HG03521 (cell line): ENCODE measurements around the gene PSMF1.

Experiments
- ATAC-seq: cut with Tn5 transposase; IDR thresholded peaks from one replicate; pipeline ENCODE4 v1.9.1; 2021; ENCODE audit warnings: mild to moderate bottlenecking, moderate library complexity; ENCODE audit not compliant: unreplicated experiment

Gene PSMF1

DNA sequence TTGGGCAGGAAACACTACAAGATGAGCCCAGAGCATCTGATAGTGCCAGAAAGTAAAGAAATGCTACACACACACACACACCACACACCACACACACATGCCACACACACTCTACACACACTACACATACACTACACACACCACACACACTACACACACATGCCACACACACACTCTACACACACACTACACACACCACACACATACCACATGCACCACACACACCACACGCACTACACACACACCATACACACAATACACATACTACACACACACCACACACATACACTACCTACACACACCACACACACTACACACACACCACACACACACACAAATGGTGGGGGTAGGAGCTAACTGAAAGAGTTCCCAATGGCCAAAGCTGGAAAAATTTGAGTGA is 69.9 kb downstream of the PSMF1 start:
- ATAC-seq = no peak

DNA sequence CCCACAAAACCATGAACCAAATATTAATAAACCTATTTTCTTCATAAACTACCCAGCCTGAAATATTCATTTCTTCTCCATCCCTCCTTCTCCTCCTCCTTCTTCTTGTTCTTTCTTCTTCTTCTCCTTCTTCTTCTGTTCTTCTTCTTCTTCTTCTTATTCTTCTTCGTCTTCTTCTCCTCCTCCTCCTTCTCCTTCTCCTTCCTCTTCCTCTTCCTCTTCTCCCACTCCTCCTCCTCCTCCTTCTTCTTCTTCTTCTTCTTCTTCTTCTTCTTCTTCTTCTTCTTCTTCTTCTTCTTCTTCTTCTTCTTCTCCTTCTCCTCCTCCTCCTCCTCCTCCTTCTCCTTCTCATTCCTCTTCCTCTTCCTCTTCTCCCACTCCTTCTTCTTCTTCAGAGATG is 71.4 kb downstream of the PSMF1 start:
- no peak for ATAC-seq

DNA sequence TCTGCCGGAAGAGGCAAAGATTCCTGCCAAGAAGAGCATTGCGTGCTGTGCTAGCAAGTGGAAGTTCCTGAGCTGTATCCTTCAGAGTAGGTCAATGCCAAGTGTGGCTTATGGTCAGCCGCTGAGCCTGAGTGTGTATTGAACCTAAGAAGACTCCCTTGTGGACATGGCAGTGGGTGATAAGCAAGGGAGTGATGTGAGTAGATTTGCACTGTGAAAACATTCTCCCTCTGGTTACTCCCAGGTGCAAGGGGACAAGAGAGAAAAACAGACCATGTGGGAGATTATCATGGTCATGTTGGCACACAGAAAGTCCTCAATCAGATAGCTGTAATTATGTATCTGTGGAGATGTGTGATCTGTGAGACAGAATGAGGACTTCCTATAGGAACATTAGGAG is 72.4 kb downstream of the PSMF1 start:
- ATAC-seq = no peak

DNA sequence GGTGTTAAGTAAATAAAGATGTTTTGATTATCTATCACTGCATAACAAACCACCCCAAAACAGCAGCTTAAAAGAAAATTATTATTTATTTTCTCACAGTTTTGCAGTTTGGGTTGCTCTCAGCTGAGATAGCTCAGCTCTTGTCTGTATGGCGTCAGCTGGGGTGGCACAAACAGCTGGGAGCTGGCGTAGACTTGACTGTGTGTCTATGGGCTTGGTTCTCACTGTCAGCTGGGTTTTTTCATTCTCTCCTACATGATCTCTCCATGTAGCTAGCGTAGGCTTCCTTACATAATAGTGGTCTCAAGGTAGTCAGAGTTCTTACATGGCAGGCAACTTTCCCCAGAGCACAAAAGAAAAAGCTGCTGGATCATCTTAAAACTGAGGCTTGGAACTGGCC is 72.9 kb downstream of the PSMF1 start:
- no peak for ATAC-seq

DNA sequence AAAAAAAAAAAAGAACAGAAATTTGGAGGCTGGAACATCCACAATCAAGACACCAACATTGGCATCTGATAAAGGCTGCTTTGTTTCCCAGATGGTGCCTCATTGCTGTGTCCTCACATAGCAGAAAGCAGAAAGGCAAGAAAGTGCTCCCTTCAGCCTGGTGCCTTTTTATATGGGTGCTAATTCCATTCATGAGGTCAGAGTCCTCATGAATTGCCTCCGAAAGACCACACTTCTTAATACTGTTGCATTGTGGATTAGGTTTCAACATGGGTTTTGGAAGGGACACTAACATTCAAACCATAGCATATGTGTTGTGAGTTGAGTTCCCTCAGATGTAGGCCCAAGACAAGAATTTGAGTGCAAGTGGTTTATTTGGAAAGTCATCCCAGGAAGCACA is 76.8 kb downstream of the PSMF1 start:
- ATAC-seq = no peak

DNA sequence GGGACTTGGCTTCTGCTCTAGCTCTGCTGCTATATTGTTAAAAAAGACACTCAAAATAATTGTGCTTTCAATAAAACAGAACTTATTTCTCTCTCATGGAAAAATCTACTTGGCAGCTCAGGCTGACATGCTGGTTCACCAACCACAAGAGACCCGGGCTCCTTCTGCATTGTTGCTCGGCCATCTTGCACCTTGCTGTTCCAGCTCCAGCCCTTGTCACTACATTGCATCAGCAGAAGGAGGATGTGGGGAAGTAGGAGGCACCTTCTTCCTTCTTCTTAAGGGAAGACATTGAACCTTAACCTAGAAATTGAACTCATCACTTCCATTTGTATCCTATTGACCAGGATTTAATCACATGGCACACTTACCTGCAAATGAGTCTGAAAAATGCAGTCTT is 78.2 kb downstream of the PSMF1 start:
- ATAC-seq = no peak

DNA sequence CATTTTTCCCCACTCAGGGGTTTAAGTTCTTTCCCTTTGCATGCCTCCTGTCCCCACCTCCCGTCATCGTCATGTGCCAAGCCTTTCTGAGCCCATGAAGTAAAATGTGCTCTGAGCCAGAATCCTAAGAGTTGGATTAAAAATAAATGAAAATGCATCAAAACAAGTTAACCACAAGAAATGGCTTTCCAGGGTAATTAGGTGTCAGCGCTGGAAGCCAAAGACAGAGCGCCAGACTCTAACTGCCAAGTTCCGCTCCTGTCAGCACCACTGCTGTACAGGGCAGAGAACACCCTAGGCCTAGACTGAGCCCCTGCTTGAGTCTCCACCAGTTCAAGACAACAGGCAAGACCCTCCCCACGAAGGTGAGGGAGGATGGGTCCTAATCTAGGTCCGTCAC is 79.4 kb downstream of the PSMF1 start:
- no peak for ATAC-seq

DNA sequence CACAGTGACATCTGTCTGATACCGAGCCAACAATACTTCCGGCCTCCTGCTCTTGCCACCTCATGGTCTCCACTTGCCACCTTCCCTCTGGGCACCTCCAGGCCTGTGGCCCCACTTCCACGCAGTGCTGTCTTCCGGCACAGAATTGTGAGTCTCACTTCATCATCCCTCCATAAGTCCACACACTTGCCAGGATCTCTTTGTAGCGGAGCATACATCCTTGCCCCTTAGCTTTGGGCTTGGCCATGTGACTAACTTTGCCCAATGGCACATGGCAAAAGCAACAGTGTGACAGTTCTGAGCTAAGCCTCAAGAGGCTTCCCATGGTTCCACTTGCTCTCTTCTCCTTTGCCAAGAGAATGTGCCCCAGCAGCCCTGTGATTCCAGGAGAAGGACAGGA is 80.3 kb downstream of the PSMF1 start:
- ATAC-seq = no peak

DNA sequence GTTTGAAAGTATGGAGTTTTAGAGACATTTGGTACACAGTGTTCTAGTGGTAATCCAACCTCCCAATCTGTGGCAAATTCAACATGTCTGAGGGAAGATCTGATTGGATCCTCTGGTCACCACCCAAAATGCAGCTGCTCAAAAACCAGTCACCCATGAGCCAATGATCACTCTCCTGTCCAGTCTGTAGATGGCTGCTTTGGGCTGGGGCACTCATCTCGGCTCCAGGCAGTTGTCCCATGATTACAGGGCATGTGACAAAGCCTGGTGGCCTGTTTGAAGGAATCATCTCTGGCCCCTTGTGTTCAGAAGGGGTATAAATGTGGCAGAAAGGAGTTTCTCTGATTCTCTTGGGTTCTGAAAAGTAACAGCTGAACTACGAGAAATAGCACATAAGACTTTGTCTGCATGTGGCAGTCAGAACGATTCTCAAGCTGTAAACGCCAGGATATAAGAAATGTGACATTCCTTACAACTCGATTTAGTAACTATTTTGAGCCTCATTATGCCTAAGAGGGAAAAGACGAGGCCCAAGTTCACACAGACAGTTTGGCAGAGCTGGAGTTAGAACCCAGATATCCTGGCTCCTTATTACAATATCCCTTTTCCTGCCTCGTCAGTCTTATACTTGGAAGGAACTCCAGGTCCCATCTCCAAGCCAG is 80.9 kb downstream of the PSMF1 start:
- no peak for ATAC-seq

DNA sequence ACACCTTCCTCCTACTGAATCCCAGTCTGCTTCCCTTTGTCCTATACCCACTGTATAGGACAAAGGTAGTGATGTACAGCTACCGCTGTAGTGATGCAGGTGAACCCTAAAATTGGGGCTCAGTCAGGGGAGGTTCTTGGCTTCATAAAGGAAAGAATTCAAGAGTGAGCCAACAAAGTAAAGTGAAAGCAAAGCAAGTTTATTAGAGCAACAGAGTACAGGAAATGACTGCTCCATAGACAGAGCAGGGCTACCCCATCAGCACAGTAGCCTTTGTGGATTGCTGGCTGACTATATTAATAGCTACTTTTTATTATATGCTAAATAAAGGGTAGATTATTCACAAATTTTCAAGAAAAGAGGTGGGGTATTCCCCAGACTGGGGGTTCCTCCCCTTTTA is 81.6 kb downstream of the PSMF1 start:
- ATAC-seq = no peak

DNA sequence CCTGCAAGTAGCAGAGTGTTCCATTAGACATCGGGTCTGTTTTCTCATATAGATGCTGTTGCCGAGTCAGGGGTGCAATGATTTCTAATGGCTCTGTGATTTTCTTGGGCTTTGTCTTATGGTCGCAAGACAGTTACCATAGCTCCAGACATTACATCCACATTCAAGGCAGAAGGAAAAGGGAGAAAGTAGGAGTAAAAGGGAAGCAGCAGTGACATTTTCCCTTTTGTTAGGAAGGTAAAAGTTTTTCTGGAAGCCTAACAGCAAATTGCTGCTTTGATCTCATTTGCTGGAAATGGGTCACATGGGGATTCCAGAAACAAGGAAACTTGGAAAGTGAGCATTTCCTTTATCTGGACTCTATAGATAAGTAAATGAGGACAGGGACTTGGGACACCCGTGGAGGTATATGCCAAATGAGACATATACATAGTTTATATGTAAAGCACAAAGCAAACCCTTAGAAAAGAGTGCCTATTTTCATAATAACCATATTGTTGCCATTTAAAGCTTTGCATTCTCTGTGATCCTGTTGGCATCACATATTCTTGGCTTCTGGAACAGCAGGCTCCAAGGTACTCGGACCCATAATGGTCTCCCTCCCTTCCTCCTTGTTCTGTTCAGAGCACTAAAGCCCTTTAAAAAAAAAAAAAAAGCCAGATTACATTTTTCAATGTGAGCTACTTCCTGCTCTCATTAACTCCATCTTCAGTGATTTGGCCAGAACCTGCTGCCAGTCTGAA is 84.5 kb downstream of the PSMF1 start, which contains the start of gene C20orf202:
TSS of gene C20orf202 (plus strand) at position 693 of the 743 bp plus-strand sequence. CDS start 132 bp downstream, outside the sequence.
- ATAC-seq = no peak

DNA sequence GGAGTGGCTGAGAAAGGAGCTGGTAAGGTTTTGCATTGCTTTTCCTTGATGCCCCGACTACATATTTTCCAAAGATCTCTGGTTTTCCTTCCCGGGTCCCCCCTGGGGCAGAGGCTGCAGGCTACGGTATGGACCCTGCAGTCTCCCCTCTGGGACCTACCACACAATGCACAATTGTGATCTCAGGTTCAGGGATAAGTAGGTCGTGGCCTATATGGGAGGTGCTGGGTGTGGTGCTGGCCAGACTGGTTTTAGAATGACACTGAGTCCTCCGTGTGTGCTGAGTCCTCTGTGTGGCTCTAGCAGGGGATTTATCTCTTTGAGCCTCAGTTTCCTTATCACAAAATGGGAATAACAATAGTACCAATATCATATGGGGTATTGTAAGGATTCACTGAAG is 85.2 kb downstream of the PSMF1 start:
- ATAC-seq = no peak

DNA sequence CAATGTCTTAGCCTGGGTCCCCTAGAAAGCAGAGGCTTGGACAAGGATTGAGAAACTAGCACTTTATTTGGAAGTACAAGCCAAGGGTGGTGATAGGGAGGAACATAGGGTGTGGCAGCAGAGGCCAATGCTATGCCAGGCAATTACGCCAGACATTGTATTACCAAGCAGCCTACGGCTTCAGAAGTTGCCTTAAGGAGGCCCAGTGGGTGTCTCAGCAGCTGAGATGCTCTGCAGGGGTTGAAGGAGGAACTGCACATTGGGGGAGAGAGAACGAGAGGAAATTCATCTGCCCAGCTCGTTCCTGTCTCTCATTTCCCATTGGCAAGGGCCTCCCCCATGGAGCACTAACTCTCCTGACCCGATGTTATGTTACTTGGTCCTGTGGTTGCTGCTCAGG is 85.7 kb downstream of the PSMF1 start:
- no peak for ATAC-seq

DNA sequence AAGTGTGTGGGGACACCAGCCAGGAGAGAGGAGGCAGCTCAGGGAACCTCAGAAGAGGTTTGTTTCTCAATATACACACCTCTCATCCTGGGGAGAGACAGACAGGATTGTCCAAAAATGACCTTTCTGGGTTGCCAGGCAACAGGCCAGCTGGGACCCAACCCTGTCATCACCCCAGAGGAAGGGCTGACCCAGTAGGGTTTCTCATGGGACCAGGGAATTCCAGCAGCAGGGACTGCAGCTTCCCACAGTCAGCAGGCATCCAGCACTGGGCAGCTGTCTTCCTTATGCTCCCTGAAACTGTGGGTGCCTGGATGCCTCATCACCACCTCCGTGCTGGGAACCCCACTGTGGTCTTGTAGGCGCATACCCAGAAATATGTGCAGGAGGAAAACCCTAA is 86.2 kb downstream of the PSMF1 start:
- ATAC-seq = no peak

DNA sequence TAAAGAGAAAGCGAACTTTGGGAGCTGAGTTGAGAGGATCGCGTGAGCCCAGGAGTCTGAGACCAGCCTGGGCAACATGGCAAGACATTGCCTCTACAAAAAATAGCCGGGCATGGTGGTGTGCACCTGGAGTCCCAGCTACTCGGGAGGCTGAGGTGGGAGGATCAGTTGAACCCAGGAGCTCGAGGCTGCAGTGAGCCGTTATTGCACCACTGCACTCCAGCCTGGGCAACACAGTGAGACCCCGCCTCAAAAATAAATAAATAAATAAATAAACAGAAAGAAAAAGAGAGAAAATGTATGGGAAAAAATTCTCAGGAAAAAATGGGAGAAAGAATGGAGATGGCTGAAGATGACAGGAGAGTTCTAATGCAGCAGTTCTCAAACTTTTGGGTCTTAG is 87.4 kb downstream of the PSMF1 start:
- no peak for ATAC-seq

DNA sequence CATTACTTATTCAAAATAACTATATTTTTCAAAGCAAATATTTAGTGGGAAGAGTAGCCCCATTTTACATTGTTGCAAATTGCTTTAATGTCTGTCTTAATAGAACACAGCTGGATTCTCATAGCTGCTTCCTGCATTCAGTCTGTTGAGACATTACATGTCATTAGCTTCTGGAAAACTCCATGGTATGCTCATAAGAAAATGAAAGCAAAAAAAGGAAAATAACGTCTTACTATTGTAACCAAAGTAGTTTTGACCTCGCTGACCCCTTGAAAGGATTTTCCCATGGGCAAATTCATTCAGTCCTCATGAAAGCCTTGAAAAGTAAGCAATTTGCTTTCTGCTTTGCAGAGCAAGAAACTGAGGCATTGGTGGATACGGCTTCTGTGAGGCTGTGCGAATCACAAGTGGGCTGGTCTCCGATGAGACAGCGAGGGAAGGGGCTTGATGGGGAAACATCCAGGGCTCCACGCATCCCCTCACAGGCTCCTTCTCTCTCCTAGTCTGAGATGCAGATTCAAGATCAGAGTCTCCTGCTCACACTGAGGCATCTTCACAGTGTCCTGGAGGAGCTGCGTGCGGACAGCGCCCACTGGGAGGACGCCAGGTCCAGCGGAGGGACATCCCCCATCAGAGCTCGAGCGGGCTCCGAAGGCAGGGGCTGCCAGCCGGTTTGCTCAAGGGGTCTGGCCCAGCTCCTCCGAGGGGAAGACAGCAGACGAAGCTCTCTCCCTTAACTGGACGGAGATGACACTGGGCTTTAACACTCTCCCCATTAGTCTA is 88.2 kb downstream of the PSMF1 start:
- no peak for ATAC-seq

DNA sequence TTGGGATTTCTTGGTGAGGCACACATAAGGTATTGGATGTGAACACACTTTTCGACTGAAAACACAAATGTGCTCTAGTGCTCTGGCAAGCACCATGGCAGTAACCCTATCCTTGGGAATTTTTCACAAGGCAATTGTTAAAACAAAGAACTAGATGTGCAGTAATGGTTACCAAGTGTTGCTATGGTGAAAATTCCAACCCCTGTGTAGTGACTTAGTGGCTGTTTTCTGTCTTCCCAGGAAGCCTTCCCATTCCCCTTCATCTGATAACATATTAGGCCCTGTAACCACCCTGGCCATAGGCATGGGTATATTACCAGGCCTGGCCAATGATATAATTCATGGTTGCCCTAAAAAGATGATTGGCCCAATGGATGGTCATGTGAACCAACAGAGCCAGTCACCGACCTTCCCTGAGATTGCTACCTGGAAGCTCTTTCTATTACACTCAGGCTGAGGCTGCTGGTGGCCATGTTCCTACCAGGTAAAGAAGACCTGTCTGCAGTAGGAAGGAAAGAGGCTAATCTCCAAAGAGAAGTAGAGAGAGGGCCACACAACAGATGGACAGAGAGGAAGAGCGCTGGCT is 89.0 kb downstream of the PSMF1 start:
- ATAC-seq = no peak

DNA sequence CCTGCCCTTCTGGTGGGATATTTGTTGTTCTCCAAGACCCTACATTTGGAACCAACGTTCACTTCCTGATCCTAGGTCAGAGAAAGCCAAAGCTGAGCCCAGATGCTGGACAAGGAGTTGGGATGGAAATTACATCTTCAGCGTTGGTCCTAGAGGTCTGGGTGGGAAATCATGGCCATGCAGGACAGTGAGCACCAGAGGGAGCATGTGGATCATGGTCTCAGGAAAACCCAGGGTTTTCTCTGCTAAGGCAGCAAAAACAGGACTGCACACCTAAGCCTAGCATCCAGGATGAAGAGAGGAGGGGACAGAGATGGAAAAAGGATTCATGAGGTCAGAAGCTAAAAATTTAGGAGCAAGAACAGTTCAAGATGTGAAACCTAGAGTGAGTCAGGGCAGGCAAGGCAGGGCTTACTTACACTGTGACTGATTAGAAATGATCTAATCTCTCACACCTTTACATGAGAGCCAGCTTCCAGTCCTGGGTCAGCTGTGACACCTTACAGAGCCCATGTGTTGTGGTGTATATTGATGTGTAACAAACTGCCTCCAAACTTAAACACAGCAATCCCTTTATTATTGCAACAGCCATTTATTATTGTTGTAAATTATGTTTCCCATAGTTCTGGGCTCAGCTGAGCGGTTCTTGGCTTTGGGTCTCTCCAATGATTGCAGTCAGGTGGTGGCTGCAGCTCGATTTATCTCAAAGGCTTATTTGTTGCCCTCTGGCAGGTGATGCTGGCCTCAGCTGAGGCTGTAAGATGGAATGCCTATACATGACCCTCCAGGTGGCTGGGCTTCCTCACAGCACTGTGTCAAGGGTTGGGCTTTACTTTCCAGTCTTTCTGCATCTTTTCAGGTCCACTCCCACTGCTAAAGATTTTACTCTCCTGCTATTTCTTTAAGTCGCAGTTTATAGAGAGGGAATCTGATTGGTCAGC is 91.3 kb downstream of the PSMF1 start:
- ATAC-seq = no peak

DNA sequence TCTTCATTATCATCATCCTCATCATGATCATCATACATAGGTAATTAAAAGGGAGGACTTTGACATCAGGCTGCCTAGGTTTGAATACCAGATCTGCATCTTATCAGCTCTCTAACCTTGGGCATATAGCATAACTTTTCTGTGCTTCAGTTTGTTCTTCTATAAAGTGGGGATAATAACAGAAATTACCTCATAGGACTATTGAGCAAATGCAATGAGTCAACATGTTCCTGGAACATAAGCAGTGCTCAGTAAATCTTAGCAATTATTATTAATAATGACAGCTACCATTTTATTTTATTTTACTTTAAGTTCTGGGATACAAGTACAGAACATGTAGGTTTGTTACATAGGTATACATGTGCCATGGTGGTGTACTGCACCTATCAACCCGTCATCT is 92.1 kb downstream of the PSMF1 start:
- no peak for ATAC-seq

DNA sequence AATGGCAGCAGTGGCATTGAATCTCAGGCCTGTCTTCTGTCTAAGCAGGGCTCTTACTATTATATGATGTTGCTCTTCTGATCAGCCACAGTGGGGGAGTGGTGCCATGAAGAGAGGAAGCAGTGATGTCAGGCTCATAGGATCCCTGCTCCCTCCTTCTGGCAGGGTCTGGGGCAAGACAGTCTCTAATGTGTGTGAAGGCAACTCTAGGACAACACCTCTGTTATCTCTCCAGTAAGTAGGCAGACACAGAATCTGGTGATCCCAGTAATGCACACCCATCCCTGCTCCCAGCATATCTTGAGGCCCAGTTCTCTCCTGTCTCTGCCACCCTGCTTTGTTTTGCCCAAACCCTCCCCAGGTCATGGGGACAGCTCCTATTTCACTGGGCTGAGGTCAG is 93.6 kb downstream of the PSMF1 start:
- ATAC-seq = no peak
